Progenitor cell of endocrine pancreas (in vitro differentiated cells): Measurements from ENCODE around the gene STARD8. TPM values are rescaled to one million over a fixed set of nuclear protein-coding genes. Genes with fewer than 3 reads are reported as not detected.

Source experiments
- DNase-seq: peaks from one replicate; pipeline ENCODE4 v3.0.0; 2021; ENCODE audit warnings: low spot score; ENCODE audit not compliant: unreplicated experiment
- H3K27ac Mint-ChIP-seq: 2 replicates; pipeline ENCODE4 v1.8.0; 2021; ENCODE audit warnings: mild to moderate bottlenecking, moderate library complexity, mixed read lengths
- H3K27me3 Mint-ChIP-seq: 2 replicates; pipeline ENCODE4 v1.8.0; 2021; ENCODE audit warnings: mixed read lengths
- H3K36me3 Mint-ChIP-seq: 2 replicates; pipeline ENCODE4 v1.8.0; 2022; ENCODE audit warnings: mixed read lengths; ENCODE audit not compliant: insufficient read depth
- H3K4me1 Mint-ChIP-seq: 2 replicates; pipeline ENCODE4 v1.8.0; 2021; ENCODE audit warnings: low read depth, mixed read lengths
- H3K4me3 Mint-ChIP-seq: 2 replicates; pipeline ENCODE4 v1.8.0; 2021; ENCODE audit warnings: low read depth, mild to moderate bottlenecking, moderate library complexity, mixed read lengths
- H3K9me3 Mint-ChIP-seq: 2 replicates; pipeline ENCODE4 v1.8.0; 2021; ENCODE audit warnings: low read depth, mixed read lengths
- total RNA-seq: library from RNA; stranded (reverse); gene quantifications from 2 replicates; pipeline ENCODE4 v1.2.1, GENCODE V29; 2021
- TF ChIP-seq, protein P1 (sequence below): fragments of 200-600 bp; sonication (generic); IDR thresholded peaks from one replicate; pipeline ENCODE4 v1.5.0; 2021; ENCODE audit warnings: antibody characterized with exemption, mild to moderate bottlenecking; ENCODE audit not compliant: unreplicated experiment

STARD8 gene
- total RNA-seq, 1 donor from 2014 or later: 0.60 TPM

- Mint-ChIP-seq H3K27me3 (no peaks in the 10 kb centered on the region), H3K9me3 (peaks cover 15% of the 10 kb centered on the region), H3K27ac (no peak overlapping the region), H3K4me1 (no peaks in the 10 kb centered on the region), H3K4me3 (no peak overlapping the region), H3K36me3 (no peaks in the 10 kb centered on the region)
- no peak for DNase-seq
- TF ChIP-seq, protein P1, sequence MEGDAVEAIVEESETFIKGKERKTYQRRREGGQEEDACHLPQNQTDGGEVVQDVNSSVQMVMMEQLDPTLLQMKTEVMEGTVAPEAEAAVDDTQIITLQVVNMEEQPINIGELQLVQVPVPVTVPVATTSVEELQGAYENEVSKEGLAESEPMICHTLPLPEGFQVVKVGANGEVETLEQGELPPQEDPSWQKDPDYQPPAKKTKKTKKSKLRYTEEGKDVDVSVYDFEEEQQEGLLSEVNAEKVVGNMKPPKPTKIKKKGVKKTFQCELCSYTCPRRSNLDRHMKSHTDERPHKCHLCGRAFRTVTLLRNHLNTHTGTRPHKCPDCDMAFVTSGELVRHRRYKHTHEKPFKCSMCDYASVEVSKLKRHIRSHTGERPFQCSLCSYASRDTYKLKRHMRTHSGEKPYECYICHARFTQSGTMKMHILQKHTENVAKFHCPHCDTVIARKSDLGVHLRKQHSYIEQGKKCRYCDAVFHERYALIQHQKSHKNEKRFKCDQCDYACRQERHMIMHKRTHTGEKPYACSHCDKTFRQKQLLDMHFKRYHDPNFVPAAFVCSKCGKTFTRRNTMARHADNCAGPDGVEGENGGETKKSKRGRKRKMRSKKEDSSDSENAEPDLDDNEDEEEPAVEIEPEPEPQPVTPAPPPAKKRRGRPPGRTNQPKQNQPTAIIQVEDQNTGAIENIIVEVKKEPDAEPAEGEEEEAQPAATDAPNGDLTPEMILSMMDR: no peak
Observed at GRCh38 chrX:68746988-68747387, 99.5 kb downstream of the STARD8 start.

DNA sequence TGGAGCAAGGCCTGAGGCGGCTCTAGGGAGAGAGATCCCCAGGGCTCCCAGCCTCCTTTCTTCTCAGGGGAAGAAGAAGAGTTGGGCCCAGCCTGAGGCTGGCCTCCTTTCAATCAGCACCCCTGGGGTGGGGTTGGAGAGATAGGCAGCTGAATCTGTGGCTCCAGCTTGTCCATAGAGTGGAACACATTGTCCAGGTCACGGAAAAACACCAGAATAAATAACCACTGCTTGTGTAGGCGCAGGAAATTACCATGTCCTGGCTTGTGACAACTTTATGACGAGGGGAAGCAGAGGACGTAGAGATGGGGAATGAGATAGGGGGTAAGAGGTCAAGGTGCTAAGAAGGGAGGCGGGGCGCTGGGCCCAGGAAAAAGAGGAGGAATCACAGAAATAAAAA, 100.6 kb downstream of the STARD8 start:
- H3K27ac Mint-ChIP-seq: no peak overlapping the region
- peaks cover 15% of the 10 kb centered on the region for H3K9me3 Mint-ChIP-seq
- H3K4me1 Mint-ChIP-seq: no peaks in the 10 kb centered on the region
- TF ChIP-seq, protein P1: no peak
- no peaks in the 10 kb centered on the region for H3K36me3 Mint-ChIP-seq
- DNase-seq: no peak
- H3K27me3 Mint-ChIP-seq: no peaks in the 10 kb centered on the region
- H3K4me3 Mint-ChIP-seq: no peak overlapping the region

DNA sequence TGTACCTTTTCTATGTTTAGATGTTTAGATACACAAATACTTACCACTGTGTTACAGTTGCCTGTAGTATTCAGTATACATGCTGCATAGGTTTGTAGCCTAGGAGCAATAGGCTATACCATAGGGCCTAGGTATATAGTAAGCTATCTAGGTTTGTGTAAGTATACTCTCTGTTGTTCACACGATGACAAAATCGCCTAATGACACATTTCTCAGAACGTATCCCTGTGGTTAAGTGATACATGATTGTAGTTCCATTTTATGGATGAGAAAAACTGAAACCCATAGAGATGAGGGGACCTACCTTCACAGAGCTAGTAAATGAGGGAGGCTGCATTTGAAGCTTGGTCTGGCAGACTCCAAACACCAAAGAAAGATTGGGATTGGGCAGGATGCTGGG, 102.0 kb downstream of the STARD8 start:
- peaks cover 12% of the 10 kb centered on the region for H3K9me3 Mint-ChIP-seq
- no peak overlapping the region for H3K27ac Mint-ChIP-seq
- DNase-seq: no peak
- H3K36me3 Mint-ChIP-seq: no peaks in the 10 kb centered on the region
- TF ChIP-seq, protein P1: no peak
- H3K4me3 Mint-ChIP-seq: no peak overlapping the region
- H3K4me1 Mint-ChIP-seq: no peaks in the 10 kb centered on the region
- H3K27me3 Mint-ChIP-seq: no peaks in the 10 kb centered on the region

- no peaks in the 10 kb centered on the region for H3K27me3 Mint-ChIP-seq
- H3K4me3 Mint-ChIP-seq: no peak overlapping the region
- no peaks in the 10 kb centered on the region for H3K36me3 Mint-ChIP-seq
- TF ChIP-seq, protein P1: no peak
- no peak overlapping the region for H3K27ac Mint-ChIP-seq
- no peaks in the 10 kb centered on the region for H3K4me1 Mint-ChIP-seq
- DNase-seq: no peak
- peaks cover 14% of the 10 kb centered on the region for H3K9me3 Mint-ChIP-seq
Observed at GRCh38 chrX:68750316-68750715, 102.8 kb downstream of the STARD8 start.

GRCh38 chrX:68751372-68751771, 103.9 kb downstream of the STARD8 start:
- Mint-ChIP-seq H3K27me3 (no peaks in the 10 kb centered on the region), H3K36me3 (peaks cover 1% of the 10 kb centered on the region), H3K27ac (no peak overlapping the region), H3K9me3 (peaks cover 17% of the 10 kb centered on the region), H3K4me3 (no peak overlapping the region), H3K4me1 (no peaks in the 10 kb centered on the region)
- no peak for DNase-seq
- TF ChIP-seq, protein P1: no peak
